ENCODE measurements around the gene RTEL1.
"Not testable (repeated sequence)": the region's sequence is repeated elsewhere in the genome, so short reads cannot be mapped to it uniquely, and the experiment has no call there.

Gene RTEL1

DNA sequence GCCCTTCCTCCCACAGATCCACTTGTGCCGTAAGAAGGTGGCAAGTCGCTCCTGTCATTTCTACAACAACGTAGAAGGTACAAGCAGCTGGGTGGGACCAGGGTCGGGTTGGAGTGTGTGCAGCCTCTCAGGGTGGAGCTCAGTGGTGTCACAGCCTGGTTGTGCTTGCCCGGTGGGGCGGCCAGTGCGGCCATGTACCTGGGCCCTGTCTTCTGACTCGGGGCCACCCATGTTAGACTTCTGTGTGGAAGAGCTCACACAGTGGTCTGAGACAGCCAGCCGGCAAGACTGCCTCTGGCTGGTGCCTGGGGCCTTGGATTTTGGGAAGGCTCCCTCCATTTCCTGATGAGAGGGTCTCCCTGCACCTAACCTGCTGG, 4.7 kb downstream of the RTEL1 start:
- H3K27ac ChIP-seq = no peak overlapping the region
- TF ChIP-seq, protein P1, sequence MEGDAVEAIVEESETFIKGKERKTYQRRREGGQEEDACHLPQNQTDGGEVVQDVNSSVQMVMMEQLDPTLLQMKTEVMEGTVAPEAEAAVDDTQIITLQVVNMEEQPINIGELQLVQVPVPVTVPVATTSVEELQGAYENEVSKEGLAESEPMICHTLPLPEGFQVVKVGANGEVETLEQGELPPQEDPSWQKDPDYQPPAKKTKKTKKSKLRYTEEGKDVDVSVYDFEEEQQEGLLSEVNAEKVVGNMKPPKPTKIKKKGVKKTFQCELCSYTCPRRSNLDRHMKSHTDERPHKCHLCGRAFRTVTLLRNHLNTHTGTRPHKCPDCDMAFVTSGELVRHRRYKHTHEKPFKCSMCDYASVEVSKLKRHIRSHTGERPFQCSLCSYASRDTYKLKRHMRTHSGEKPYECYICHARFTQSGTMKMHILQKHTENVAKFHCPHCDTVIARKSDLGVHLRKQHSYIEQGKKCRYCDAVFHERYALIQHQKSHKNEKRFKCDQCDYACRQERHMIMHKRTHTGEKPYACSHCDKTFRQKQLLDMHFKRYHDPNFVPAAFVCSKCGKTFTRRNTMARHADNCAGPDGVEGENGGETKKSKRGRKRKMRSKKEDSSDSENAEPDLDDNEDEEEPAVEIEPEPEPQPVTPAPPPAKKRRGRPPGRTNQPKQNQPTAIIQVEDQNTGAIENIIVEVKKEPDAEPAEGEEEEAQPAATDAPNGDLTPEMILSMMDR (conservative IDR thresholded peaks at IDR 0.05) = no peak

DNA sequence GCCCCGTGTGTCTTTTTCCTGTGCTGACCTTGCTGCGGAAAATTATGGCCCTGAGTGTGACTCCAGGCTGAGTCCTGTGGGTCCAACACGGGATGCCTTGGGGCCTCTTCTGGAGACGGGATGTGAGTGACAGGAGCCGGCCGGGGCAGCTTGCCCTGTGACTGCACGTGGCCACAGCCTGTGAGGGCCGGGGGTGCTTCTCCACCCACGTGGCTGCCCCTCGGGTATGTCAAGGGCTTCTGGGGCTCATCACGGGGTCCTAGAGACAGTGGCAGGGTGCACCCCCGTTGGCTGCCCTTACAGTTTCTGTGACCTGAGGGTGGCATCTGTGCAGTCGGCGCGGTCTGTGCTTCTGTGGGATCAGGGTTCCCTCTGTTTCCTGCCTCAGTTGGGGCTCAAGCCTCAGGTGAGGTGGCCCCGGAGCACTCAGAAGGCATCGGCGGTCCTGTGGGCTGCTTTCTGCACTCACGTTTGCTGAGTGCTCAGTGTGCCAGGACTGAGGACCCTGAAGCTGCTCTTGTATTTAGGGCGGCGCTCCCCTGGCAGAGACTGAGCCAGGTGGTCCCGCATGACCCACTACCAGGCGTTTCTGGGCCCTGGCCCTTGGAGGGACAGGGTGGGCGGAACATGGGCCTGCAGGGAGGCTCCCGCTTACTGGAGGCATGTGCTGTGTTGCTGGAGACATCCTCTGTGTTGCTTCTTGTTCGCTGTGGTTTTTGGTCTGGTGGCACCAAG, 5.4 kb downstream of the RTEL1 start:
- TF ChIP-seq, protein P1 (conservative IDR thresholded peaks at IDR 0.05) = no peak
- no peak overlapping the region for H3K27ac ChIP-seq

DNA sequence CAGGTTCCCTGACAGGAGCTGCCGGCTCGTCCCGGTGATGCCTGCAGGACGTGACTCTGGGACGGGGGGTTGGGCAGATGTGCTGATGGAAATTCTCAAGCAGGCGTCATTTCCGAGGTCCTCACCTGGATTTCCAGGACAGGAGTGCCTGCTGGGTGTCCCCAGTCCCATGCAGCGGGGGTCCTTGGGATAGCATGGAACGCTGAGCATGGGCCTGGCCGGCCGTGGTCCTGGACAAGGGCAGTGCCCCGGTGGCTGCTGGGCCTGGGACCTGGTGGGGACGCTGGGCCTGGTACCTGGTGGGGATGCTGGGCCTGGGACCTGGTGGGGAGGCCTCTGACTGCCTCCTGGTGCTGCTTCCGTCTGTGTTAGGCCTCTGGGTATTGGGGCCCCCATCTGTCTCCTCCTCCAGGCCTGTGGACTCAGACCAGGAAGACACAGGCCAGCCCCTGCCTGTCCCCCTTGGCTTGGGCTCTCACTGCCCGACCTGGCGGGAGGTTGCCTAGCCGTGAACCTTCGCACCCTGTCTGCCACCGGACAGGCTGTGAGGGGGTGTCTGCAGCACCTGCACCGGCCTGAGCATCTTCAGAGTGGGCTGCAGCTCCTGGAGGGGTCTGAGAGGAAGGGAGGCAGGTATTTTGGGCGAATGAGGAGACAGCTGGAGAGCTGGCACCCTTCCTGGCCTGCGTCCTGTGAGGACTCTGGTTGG, 6.2 kb downstream of the RTEL1 start:
- H3K27ac ChIP-seq = no peak overlapping the region
- TF ChIP-seq, protein P1 (conservative IDR thresholded peaks at IDR 0.05) = no peak

DNA sequence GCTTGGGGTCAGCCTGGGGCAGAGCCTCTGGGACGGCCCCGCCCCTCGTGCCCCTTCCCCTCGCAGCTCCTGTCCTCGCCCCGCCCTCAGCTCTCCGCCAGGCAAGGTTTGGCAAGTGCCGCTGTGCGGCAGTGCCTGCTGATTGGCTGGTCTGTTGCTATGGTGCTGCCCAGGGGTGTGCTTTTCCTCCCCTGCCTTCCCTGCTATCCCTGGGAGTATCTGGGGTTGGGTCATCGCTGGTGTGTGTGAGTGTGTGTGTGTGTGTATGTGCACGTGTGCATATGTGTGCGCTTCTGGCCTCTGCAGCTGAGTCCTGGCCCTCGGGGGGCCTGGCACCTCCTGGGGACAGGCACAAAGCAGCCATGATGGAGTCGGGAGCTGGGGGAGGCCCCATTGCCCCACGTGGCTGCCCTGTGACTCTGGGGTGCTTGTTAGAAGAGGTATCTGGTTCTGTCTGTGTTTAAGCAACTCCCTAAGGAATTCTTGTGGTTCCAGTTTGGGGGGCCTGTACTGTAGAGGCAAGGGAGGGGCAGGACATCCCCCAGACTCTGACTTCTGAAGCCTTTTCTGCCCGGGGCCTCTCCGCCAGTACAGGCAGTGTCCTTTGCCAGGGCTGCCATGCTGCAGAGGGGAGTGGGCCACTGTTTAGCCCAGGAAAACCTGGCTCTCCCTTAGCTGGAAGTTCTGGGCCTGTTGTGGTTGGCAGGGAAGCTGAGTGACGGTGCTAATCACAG, 6.9 kb downstream of the RTEL1 start:
- TF ChIP-seq, protein P1 (conservative IDR thresholded peaks at IDR 0.05) = no peak
- no peak overlapping the region for H3K27ac ChIP-seq

DNA sequence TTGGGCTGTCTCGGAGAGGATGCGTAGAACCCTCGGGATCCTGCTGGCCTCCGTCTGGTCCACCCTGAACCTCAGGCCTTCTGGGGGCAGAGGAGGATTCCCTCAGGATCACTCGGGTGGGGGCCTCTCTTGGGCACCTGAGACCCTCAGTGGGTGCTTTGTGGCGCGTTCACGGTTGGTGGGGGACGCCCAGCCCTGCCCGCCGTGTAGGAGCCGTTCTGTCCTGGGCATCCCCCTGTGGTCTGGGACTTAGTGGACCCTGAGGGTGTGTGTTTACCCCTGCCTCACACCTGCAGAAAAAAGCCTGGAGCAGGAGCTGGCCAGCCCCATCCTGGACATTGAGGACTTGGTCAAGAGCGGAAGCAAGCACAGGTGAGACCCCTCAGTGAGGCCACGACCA, 7.6 kb downstream of the RTEL1 start:
- TF ChIP-seq, protein P1 (conservative IDR thresholded peaks at IDR 0.05) = no peak
- no peak overlapping the region for H3K27ac ChIP-seq

DNA sequence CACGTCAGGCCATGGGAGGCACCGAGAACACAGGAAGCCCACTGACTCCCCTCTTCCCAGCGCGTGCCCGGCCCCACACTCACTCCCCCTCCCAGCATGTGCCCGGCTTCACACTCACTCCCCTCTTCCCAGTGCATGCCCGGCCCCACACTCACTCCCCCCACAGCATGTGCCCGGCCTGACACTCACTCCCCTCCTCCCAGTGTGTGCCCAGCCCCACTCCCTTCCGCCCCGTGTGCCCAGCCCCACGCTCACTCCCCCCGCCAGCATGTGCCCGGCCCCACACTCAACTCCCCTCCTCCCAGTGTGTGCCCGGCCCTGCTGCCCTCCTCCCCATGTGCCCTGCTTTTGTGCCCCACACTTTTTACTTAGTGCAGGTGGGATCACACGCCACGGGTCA, 9.7 kb downstream of the RTEL1 start:
- TF ChIP-seq, protein P1 (conservative IDR thresholded peaks at IDR 0.05) = no peak
- H3K27ac ChIP-seq = no peak overlapping the region

DNA sequence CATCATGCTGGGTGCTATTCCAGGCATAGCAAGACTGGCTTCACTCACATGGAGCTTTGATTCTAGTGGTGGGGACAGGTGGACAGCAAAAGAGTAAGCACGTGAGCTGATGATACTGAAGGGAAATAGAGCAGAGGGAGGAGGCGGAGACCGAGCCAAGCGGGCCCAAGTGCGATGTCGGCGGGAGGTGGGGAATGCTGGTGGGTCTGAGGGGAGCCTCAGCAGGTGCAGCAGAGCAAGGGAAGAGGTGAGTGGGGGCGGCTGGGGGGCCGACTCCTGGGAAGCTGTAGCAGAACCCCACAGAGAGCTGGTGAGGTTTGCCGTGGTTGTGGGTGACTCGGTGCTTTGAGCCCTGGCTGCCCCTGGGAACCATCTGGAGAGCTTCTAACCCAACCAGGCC, 10.2 kb downstream of the RTEL1 start:
- H3K27ac ChIP-seq = no peak overlapping the region
- TF ChIP-seq, protein P1 (conservative IDR thresholded peaks at IDR 0.05) = no peak

DNA sequence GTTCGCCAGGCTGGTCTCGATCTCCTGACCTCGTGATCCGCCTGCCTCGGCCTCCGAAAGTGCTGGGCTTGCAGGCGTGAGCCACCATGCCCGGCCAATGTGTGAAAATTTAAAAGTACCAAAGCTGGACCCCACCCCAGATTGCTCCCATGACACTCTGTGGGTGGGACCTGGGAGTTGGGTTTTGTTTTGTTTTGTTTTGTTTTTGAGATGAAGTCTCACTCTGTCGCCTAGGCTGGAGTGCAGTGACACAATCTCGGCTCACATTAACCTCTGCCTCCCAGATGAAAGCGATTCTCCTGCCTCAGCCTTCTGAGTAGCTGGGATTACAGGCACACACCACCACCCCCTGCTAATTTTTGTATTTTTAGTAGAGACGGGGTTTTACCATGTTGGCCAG, 13.6 kb downstream of the RTEL1 start:
- not testable (repeated sequence) for H3K27ac ChIP-seq
